ENCODE results near the gene FANCD2. TPM values are rescaled to one million over a fixed set of nuclear protein-coding genes. Genes with fewer than 3 reads are reported as not detected.

The FANCD2 gene
- 31.6 TPM for polyA plus RNA-seq (2013, experiment 1 of 2)
- polyA plus RNA-seq (2013, experiment 2 of 2): 35.6 TPM

GRCh38 chr3:10026084-10026890 is at the start of gene FANCD2:
TSS of gene FANCD2 (plus strand) at chr3:10026437. CDS start at chr3:10028658, 2,221 bp downstream.
- H3K36me3 ChIP-seq (ENCODE audit: control insufficient read depth, insufficient read depth, low read length): peaks cover 42% of the 10 kb centered on the region
- no peaks in the 10 kb centered on the region for H3K9me3 ChIP-seq (ENCODE audit: control insufficient read depth, low read length)
- WGBS, 2 experiments (ENCODE audit: insufficient coverage in 2 of 2): 0% methylated on average over 53 to 56 of the region's 61 CpGs

GRCh38 chr3:9976721-9977709 is 49.2 kb upstream of the FANCD2 start:
- Histone ChIP-seq H3K4me1 (ENCODE audit: control insufficient read depth, insufficient read depth, low read length, poor library complexity, severe bottlenecking) (peaks cover 18% of the 10 kb centered on the region), H3K9me3 (ENCODE audit: control insufficient read depth, low read length) (no peaks in the 10 kb centered on the region), H3K36me3 (ENCODE audit: control insufficient read depth, insufficient read depth, low read length) (peaks cover 62% of the 10 kb centered on the region), H3K4me3 (ENCODE audit: extremely low read depth, insufficient read depth, low read length, poor library complexity, severe bottlenecking) (no peak overlapping the region), H3K27ac (ENCODE audit: low read depth, low read length, severe bottlenecking) (peak overlapping the region; percentile 81)
- 43 to 69% methylated on average over 1 to 3 of the region's 7 CpGs for WGBS, 2 experiments (ENCODE audit: insufficient coverage in 2 of 2)

More at GRCh38 chr3:10026084-10026890, at the start of gene FANCD2:
- Histone ChIP-seq H3K27ac (ENCODE audit: low read depth, low read length, severe bottlenecking) (peak within 1 kb of the TSS; percentile 84), H3K4me1 (ENCODE audit: control insufficient read depth, insufficient read depth, low read length, poor library complexity, severe bottlenecking) (no peaks in the 10 kb centered on the region), H3K4me3 (ENCODE audit: extremely low read depth, insufficient read depth, low read length, poor library complexity, severe bottlenecking) (peak within 1 kb of the TSS; percentile 71)

- H3K36me3 ChIP-seq (ENCODE audit: control insufficient read depth, insufficient read depth, low read length): peaks cover 47% of the 10 kb centered on the region
- peaks cover 18% of the 10 kb centered on the region for H3K4me1 ChIP-seq (ENCODE audit: control insufficient read depth, insufficient read depth, low read length, poor library complexity, severe bottlenecking)
- H3K4me3 ChIP-seq (ENCODE audit: extremely low read depth, insufficient read depth, low read length, poor library complexity, severe bottlenecking): no peak overlapping the region
- WGBS, 2 experiments (ENCODE audit: insufficient coverage in 2 of 2): 94 to 97% methylated on average over 6 of the region's 8 CpGs
- H3K27ac ChIP-seq (ENCODE audit: low read depth, low read length, severe bottlenecking): no peak overlapping the region
- no peaks in the 10 kb centered on the region for H3K9me3 ChIP-seq (ENCODE audit: control insufficient read depth, low read length)
Measured at GRCh38 chr3:9978710-9979305, 47.4 kb upstream of the FANCD2 start.

- 80 to 100% methylated on average over 1 of the region's 2 CpGs for WGBS, 2 experiments (ENCODE audit: insufficient coverage in 2 of 2)
- H3K36me3 ChIP-seq (ENCODE audit: control insufficient read depth, insufficient read depth, low read length): peaks cover 41% of the 10 kb centered on the region
- H3K4me1 ChIP-seq (ENCODE audit: control insufficient read depth, insufficient read depth, low read length, poor library complexity, severe bottlenecking): peaks cover 20% of the 10 kb centered on the region
- H3K9me3 ChIP-seq (ENCODE audit: control insufficient read depth, low read length): no peaks in the 10 kb centered on the region
- no peak overlapping the region for H3K4me3 ChIP-seq (ENCODE audit: extremely low read depth, insufficient read depth, low read length, poor library complexity, severe bottlenecking)
- H3K27ac ChIP-seq (ENCODE audit: low read depth, low read length, severe bottlenecking): no peak overlapping the region
Measured at GRCh38 chr3:9980251-9980650, 46.0 kb upstream of the FANCD2 start.

- H3K36me3 ChIP-seq (ENCODE audit: control insufficient read depth, insufficient read depth, low read length): peaks cover 22% of the 10 kb centered on the region
- peak overlapping the region; percentile 53 for H3K27ac ChIP-seq (ENCODE audit: low read depth, low read length, severe bottlenecking)
- peak overlapping the region; percentile 88 for H3K4me3 ChIP-seq (ENCODE audit: extremely low read depth, insufficient read depth, low read length, poor library complexity, severe bottlenecking)
- peaks cover 10% of the 10 kb centered on the region for H3K4me1 ChIP-seq (ENCODE audit: control insufficient read depth, insufficient read depth, low read length, poor library complexity, severe bottlenecking)
- 0 to 1% methylated on average over 17 of the region's 17 CpGs for WGBS, 2 experiments (ENCODE audit: insufficient coverage in 2 of 2)
- H3K9me3 ChIP-seq (ENCODE audit: control insufficient read depth, low read length): no peaks in the 10 kb centered on the region
Measured at GRCh38 chr3:9986230-9986725, 40.0 kb upstream of the FANCD2 start.

GRCh38 chr3:9994086-9994844 is 32.0 kb upstream of the FANCD2 start:
- H3K4me3 ChIP-seq (ENCODE audit: extremely low read depth, insufficient read depth, low read length, poor library complexity, severe bottlenecking): no peak overlapping the region
- 91 to 98% methylated on average over 7 of the region's 10 CpGs for WGBS, 2 experiments (ENCODE audit: insufficient coverage in 2 of 2)
- H3K9me3 ChIP-seq (ENCODE audit: control insufficient read depth, low read length): no peaks in the 10 kb centered on the region
- H3K36me3 ChIP-seq (ENCODE audit: control insufficient read depth, insufficient read depth, low read length): peaks cover 41% of the 10 kb centered on the region
- no peak overlapping the region for H3K27ac ChIP-seq (ENCODE audit: low read depth, low read length, severe bottlenecking)
- no peaks in the 10 kb centered on the region for H3K4me1 ChIP-seq (ENCODE audit: control insufficient read depth, insufficient read depth, low read length, poor library complexity, severe bottlenecking)

- Histone ChIP-seq H3K4me3 (ENCODE audit: extremely low read depth, insufficient read depth, low read length, poor library complexity, severe bottlenecking) (no peak overlapping the region), H3K9me3 (ENCODE audit: control insufficient read depth, low read length) (no peaks in the 10 kb centered on the region), H3K36me3 (ENCODE audit: control insufficient read depth, insufficient read depth, low read length) (peaks cover 76% of the 10 kb centered on the region), H3K4me1 (ENCODE audit: control insufficient read depth, insufficient read depth, low read length, poor library complexity, severe bottlenecking) (no peaks in the 10 kb centered on the region), H3K27ac (ENCODE audit: low read depth, low read length, severe bottlenecking) (no peak overlapping the region)
- WGBS, 2 experiments (ENCODE audit: insufficient coverage in 2 of 2): 100% methylated on average over 3 to 4 of the region's 7 CpGs
Measured at GRCh38 chr3:10000686-10001085, 25.6 kb upstream of the FANCD2 start.

GRCh38 chr3:10002951-10003350 is 23.3 kb upstream of the FANCD2 start:
- 94 to 95% methylated on average over 2 of the region's 2 CpGs for WGBS, 2 experiments (ENCODE audit: insufficient coverage in 2 of 2)
- Histone ChIP-seq H3K36me3 (ENCODE audit: control insufficient read depth, insufficient read depth, low read length) (peaks cover 64% of the 10 kb centered on the region), H3K4me1 (ENCODE audit: control insufficient read depth, insufficient read depth, low read length, poor library complexity, severe bottlenecking) (no peaks in the 10 kb centered on the region), H3K9me3 (ENCODE audit: control insufficient read depth, low read length) (no peaks in the 10 kb centered on the region), H3K27ac (ENCODE audit: low read depth, low read length, severe bottlenecking) (no peak overlapping the region), H3K4me3 (ENCODE audit: extremely low read depth, insufficient read depth, low read length, poor library complexity, severe bottlenecking) (no peak overlapping the region)

GRCh38 chr3:10004506-10004905 is 21.7 kb upstream of the FANCD2 start:
- H3K9me3 ChIP-seq (ENCODE audit: control insufficient read depth, low read length): no peaks in the 10 kb centered on the region
- H3K36me3 ChIP-seq (ENCODE audit: control insufficient read depth, insufficient read depth, low read length): peaks cover 50% of the 10 kb centered on the region
- no peaks in the 10 kb centered on the region for H3K4me1 ChIP-seq (ENCODE audit: control insufficient read depth, insufficient read depth, low read length, poor library complexity, severe bottlenecking)
- H3K27ac ChIP-seq (ENCODE audit: low read depth, low read length, severe bottlenecking): no peak overlapping the region
- 98 to 100% methylated on average over 5 to 7 of the region's 7 CpGs for WGBS, 2 experiments (ENCODE audit: insufficient coverage in 2 of 2)
- H3K4me3 ChIP-seq (ENCODE audit: extremely low read depth, insufficient read depth, low read length, poor library complexity, severe bottlenecking): no peak overlapping the region
